ENCODE measurements around the gene NCKIPSD.

The NCKIPSD gene

DNA sequence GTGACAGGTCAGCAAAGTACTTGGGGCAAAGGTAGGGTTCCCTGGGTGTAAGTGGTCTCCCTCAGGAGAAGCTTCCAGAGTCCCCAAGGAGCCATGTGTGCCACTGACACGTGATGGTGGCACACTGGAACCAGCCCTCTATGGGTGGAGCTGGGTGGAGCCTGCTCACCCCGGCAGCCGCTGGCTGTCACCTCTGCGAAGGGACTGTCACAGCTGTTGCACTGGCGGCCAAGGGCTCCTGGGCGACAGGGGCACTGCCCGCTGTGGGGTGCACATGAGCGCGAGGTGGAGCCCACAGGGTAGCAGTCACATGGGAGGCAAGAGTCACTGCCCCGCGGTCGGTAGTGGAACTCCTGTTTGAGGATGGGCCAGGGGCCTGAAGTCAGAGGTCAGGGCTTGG, 35.0 kb downstream of the NCKIPSD start:
- FAIRE-seq (no peak), DNase-seq (ENCODE audit: low spot score) (no peak)

- FAIRE-seq: no peak
- no peak for DNase-seq (ENCODE audit: low spot score)
Observed at GRCh38 chr3:48648188-48648850, 37.4 kb downstream of the NCKIPSD start.

DNA sequence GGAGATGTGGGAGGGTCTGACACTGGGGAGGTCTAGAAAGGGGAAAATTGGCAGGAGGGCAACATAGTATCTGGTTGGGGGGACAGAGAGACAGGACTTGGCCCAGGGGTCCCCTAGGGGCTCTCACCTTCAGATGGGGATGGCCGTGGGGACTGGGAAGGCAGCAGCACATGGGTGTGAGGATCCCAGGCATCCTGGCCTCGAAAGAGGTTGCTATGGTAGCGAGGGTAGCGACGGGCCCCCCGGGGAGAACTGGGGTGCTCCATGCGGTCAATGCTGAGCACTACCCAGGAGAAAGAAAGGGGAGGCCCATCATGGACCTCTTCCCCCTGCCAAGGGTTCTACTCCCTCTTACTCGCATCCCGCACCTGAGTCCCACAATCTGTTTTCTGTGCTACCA, 38.0 kb downstream of the NCKIPSD start:
- no peak for FAIRE-seq
- DNase-seq (ENCODE audit: low spot score): no peak

- no peak for FAIRE-seq
- no peak for DNase-seq (ENCODE audit: low spot score)
Observed at GRCh38 chr3:48644898-48645760, 40.6 kb downstream of the NCKIPSD start.

GRCh38 chr3:48642605-48643004, 43.1 kb downstream of the NCKIPSD start:
- no peak for DNase-seq (ENCODE audit: low spot score)
- FAIRE-seq: no peak

GRCh38 chr3:48641396-48641795, 44.3 kb downstream of the NCKIPSD start:
- FAIRE-seq (no peak), DNase-seq (ENCODE audit: low spot score) (no peak)

DNA sequence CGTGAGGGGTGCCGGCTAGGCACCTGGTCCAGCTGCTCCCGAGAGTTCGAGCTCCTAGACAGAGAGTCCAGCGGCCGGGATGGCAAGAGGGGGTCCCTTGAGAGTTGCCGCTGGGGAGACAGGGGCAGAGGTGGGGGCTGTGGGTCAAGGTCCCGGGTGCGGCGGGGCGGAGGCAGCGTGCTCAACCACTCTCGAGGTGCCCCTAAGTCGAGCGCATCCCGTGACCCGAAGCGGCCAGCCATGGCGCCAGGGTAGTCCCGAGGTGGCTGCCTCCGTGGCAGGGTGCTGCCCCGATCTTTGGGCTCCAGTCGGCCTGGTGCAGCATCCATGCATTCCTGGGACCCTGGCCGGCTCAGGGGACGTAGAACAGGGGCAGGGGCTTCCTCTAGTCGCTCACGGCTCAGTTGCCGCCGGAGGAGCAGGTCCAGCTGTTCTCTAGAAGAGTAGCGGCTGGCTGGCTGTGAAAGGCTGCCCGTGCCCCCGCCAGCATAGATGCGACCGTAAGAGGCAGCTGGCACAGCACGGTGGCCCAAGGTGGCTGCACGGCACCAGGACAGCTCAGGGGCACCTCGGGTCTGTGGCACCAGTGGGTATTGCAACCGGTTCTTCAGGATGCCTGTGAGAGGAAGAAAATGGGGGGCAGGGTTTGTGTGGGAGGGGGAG, 45.6 kb downstream of the NCKIPSD start:
- FAIRE-seq (no peak), DNase-seq (ENCODE audit: low spot score) (no peak)

GRCh38 chr3:48637305-48637704, 48.4 kb downstream of the NCKIPSD start:
- no peak for FAIRE-seq
- DNase-seq (ENCODE audit: low spot score): no peak

GRCh38 chr3:48636149-48636655, 49.5 kb downstream of the NCKIPSD start:
- DNase-seq (ENCODE audit: low spot score): no peak
- no peak for FAIRE-seq

- FAIRE-seq (peak; percentile 89), DNase-seq (ENCODE audit: low spot score) (peak; percentile 99)
Observed at GRCh38 chr3:48635222-48636021, 50.3 kb downstream of the NCKIPSD start, which contains the start of gene SLC26A6. TSS of gene SLC26A6 (minus strand) at chr3:48635461. CDS start at chr3:48635393, 68 bp downstream.

DNA sequence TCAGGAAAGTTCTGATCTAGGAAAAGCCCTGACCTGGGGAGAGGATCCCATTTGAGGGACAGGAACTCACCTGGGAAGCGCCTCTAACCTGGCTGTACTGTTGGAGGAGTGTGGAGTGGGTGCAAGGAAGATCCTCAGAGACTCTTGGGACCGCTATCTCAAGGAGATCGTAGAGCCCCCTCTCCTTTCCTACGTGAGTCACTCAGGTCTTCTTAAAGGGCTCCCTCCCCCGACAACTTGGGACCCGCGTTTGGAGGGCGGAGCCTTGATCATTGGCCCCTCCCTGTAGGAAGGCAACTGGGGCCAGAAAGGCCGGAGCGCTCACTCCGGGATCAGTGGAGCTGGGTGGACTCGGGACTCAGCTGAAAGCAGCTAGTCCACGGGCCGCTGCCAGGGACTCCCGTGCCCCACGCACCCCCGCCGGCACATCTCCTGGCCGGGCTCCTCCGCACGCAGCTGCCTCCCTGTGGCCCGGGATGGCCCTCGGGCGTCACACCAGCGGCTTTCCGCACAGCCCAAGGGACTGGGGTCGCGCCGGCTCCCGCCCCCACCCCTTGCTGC, 51.0 kb downstream of the NCKIPSD start:
- peak; percentile 82 for DNase-seq (ENCODE audit: low spot score)
- FAIRE-seq: no peak

DNA sequence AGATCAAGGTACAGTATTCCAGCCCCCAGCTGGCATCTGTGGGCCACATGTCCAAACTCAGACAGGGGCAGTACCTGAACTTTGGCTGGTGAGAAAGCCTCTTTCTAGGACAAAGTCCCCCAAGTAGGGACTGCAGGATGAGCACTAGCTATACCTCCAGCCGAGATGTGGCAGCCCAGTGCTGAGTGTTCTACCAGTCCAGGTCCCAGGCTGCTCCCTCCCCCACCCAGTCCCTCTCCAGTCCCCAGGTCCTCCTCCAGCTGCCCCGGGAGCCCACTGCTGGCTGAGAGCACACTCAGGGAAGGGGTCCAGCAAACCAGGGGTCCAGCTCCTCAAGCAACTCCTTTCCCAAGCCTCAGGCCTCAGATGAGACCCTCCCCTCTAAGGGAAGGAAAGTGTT, 52.0 kb downstream of the NCKIPSD start:
- DNase-seq (ENCODE audit: low spot score) (no peak), FAIRE-seq (no peak)

DNA sequence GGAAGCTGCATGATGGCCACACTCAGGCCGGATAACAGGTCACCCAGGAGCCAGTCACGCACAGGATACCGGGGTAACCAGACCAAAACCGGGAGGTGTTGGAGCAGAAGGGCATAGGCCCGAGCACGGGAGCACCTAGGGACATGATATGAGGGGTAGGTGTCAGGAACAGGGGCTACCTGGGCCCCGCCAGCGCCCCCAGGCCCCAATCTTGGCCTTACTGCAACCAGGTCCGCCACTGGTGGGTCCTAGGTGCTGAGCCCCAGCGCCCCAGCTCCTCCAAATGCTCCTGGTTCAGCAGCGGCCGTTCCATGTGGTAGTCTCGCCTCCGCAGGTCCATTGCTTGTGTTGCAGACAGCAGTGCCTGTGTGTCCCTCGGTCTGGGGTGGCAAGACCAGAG, 52.5 kb downstream of the NCKIPSD start:
- DNase-seq (ENCODE audit: low spot score): no peak
- FAIRE-seq: no peak

DNA sequence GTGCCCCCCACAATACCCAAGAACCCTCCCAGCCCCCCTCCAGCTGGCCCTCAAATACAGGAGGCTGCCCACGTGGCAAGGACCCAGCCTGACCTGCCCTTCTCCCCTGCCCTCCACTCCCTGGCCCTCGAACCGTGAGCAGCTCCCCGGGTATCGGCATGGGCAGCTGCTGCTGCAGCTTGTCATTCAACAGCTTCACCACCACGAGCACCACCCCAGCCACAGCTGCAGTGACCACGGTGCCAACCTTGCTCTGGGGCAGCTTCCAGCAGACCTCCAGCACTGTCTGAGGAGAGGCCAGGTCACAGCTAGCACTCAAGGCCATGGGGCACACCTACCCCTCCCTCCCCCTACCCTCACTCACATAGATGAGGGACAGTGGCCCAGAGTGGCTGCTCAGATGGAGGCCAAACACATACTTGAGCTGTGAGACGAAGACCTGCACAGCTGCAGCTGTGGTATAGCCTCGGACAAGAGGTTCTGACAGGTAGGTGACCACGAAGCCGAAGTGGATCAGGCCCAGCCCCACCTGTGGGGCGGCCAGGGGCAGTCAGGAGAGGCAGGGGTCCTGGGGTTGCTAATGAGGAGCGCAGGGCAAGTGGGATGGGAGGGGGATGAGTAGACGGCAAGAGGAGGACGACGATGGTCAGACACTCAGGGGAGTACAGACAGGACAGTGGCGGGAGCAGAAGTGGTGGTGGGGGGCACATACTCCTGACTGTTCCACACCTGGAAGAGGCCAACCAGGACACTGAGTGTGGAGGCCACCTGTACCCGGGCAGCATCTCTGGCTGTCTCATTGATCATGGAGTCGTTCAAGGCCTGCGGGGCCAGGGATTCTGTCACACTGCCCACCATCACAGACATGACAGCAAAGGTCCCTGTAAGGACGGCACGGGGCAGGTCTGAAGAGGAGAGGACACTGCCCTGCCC, 53.9 kb downstream of the NCKIPSD start:
- FAIRE-seq (no peak), DNase-seq (ENCODE audit: low spot score) (no peak)

GRCh38 chr3:48630833-48631232, 54.9 kb downstream of the NCKIPSD start:
- DNase-seq (ENCODE audit: low spot score) (no peak), FAIRE-seq (no peak)

- FAIRE-seq: no peak
- DNase-seq (ENCODE audit: low spot score): no peak
Observed at GRCh38 chr3:48630407-48630806, 55.3 kb downstream of the NCKIPSD start.

- FAIRE-seq (no peak), DNase-seq (ENCODE audit: low spot score) (no peak)
Observed at GRCh38 chr3:48629894-48630293, 55.8 kb downstream of the NCKIPSD start.

- DNase-seq (ENCODE audit: low spot score) (no peak), FAIRE-seq (no peak)
Observed at GRCh38 chr3:48628277-48629017, 57.3 kb downstream of the NCKIPSD start.

- DNase-seq (ENCODE audit: low spot score) (no peak), FAIRE-seq (no peak)
Observed at GRCh38 chr3:48625600-48625999, 60.1 kb downstream of the NCKIPSD start.

Measured in urothelium cell line (cell line).